GM20431 (cell line): Measurements from ENCODE around the gene FBLN5.

Source experiments
- in situ Hi-C: fragments of 300-500 bp; cut with MseI, MboI; formaldehyde crosslinking; loops from one replicate; pipeline ENCODE4 v1.15.0; 2020; ENCODE audit warnings: low sequenced_read_pairs; ENCODE audit not compliant: unreplicated experiment

The FBLN5 gene

GRCh38 chr14:91888641-91889476 is 58.6 kb downstream of the FBLN5 start:
- in situ Hi-C loops, result no loop called here

- in situ Hi-C loops, result no loop called here
Measured at GRCh38 chr14:91886961-91887360, 60.5 kb downstream of the FBLN5 start.

GRCh38 chr14:91885839-91886238 is 61.7 kb downstream of the FBLN5 start:
- in situ Hi-C loops, result no loop called here

- in situ Hi-C loops, result no loop called here
Measured at GRCh38 chr14:91885113-91885712, 62.3 kb downstream of the FBLN5 start.

GRCh38 chr14:91884664-91885063 is 62.8 kb downstream of the FBLN5 start:
- in situ Hi-C loops, result no loop called here

GRCh38 chr14:91883753-91884152 is 63.7 kb downstream of the FBLN5 start:
- in situ Hi-C loops, result no loop called here

- in situ Hi-C loops, result no loop called here
Measured at GRCh38 chr14:91882776-91883175, 64.7 kb downstream of the FBLN5 start.

- in situ Hi-C loops, result no loop called here
Measured at GRCh38 chr14:91882369-91882768, 65.1 kb downstream of the FBLN5 start.

GRCh38 chr14:91879196-91879595 is 68.3 kb downstream of the FBLN5 start:
- in situ Hi-C loops, result no loop called here

GRCh38 chr14:91878274-91878673 is 69.2 kb downstream of the FBLN5 start:
- in situ Hi-C loops, result no loop called here

- in situ Hi-C loops, result no loop called here
Measured at GRCh38 chr14:91877376-91877915, 70.0 kb downstream of the FBLN5 start.

- in situ Hi-C loops, result no loop called here
Measured at GRCh38 chr14:91876492-91876891, 71.0 kb downstream of the FBLN5 start.

- in situ Hi-C loops, result no loop called here
Measured at GRCh38 chr14:91875525-91876286, 71.8 kb downstream of the FBLN5 start.

GRCh38 chr14:91873471-91874415 is 73.8 kb downstream of the FBLN5 start:
- in situ Hi-C loops, result loop anchor here (25.0 kb wide), 1 partner anchor 211 kb away; no protein-coding TSS in a partner anchor

- in situ Hi-C loops, result loop anchor here (25.0 kb wide), 1 partner anchor 210 kb away; no protein-coding TSS in a partner anchor
Measured at GRCh38 chr14:91872517-91873470, 74.7 kb downstream of the FBLN5 start.

- in situ Hi-C loops, result loop anchor here (25.0 kb wide), 1 partner anchor 210 kb away; no protein-coding TSS in a partner anchor
Measured at GRCh38 chr14:91872011-91872501, 75.4 kb downstream of the FBLN5 start.

- in situ Hi-C loops, result loop anchor here (25.0 kb wide), 1 partner anchor 209 kb away; no protein-coding TSS in a partner anchor
Measured at GRCh38 chr14:91871401-91871800, 76.1 kb downstream of the FBLN5 start.

GRCh38 chr14:91870890-91871289 is 76.6 kb downstream of the FBLN5 start:
- in situ Hi-C loops, result loop anchor here (25.0 kb wide), 1 partner anchor 209 kb away; no protein-coding TSS in a partner anchor
